Right atrium auricular region (tissue), 2 donors: ENCODE measurements around the gene ITGB8. TPM values are rescaled to one million over a fixed set of nuclear protein-coding genes. Genes with fewer than 3 reads are reported as not detected.

ENCODE experiments used
- DNase-seq: peaks from one replicate; pipeline ENCODE4 v3.0.0-alpha.2; 2019; ENCODE audit warnings: low spot score
- H3K27ac ChIP-seq, 2 donors: fragments of 200-600 bp; sonication (generic); 1 replicate in 1 of 2; 2 replicates in 1 of 2; pipeline ENCODE4 v1.5.1; 2016 to 2019
- H3K27me3 ChIP-seq, 2 donors: fragments of 200-600 bp; sonication (generic); one replicate each; pipeline versions ENCODE4 v1.5.1 to v1.6.0; 2017 to 2019
- H3K36me3 ChIP-seq: fragments of 200-600 bp; sonication (generic); one replicate; pipeline ENCODE4 v1.5.1; 2016
- H3K4me1 ChIP-seq, 2 donors: fragments of 200-600 bp; sonication (generic); one replicate each; pipeline versions ENCODE4 v1.5.1 to v1.6.0; 2017 to 2019
- H3K4me3 ChIP-seq, 2 donors: fragments of 200-600 bp; sonication (generic); 1 replicate in 1 of 2; 2 replicates in 1 of 2; pipeline ENCODE4 v1.5.1; 2017 to 2019; ENCODE audit warnings: mild to moderate bottlenecking in 1 of 2, moderate library complexity in 1 of 2
- H3K9me3 ChIP-seq, 2 donors: fragments of 200-600 bp; sonication (generic); one replicate each; pipeline ENCODE4 v1.5.1; 2019
- CTCF ChIP-seq, 2 donors: fragments of 200-600 bp; sonication (generic); IDR thresholded peaks; one replicate each; pipeline ENCODE4 v1.5.1; 2019; ENCODE audit warnings: antibody characterized with exemption in 2 of 2
- total RNA-seq, 2 donors: library from RNA; depleted of rRNA; stranded (reverse); fragments of >200 nt; gene quantifications; one replicate each; pipeline ENCODE4 v1.1.0, GENCODE V29; 2016

The ITGB8 gene
- total RNA-seq, 2 donors from 2014 or later = 4.9 to 8.6 TPM

DNA sequence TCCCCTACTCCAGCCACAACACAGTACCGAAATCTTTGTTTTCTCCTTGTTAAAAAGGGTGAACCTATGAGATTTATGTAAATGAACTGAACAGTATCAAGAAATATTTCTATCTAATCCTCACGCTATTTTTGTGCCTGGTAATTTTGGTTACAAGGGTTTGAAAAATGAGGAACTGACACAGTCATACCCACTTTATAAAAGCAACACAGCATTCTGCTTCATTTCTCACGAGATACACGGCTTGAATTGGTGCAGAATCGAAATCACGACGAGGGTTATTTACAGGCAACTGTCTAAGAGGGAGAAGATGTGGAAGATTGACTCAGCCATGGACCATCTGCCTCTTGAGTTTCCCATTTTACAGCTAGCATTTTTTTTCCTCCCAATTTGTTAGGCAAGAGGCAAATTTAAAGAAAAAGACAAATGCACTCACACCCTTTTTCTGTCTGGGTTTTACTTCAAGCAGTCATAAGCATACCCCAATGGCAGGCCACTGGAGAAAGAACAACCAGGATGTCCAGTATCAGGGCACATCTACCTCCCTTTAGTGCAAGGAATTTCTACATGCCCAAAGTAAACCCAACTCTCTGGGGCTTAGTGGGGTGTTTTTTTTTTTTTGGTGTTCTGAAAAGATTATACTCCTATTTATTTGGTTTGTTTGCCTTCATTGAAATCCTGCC, 108.1 kb downstream of the ITGB8 start:
- H3K4me3 ChIP-seq = no peak overlapping the region
- H3K27me3 ChIP-seq = no peaks in the 10 kb centered on the region
- H3K9me3 ChIP-seq = no peaks in the 10 kb centered on the region
- peaks cover 0 to 7% of the 10 kb centered on the region in 2 donors for H3K4me1 ChIP-seq
- no peak for TF ChIP-seq CTCF (IDR thresholded peaks at IDR 0.05)
- no peak overlapping the region for H3K27ac ChIP-seq
- H3K36me3 ChIP-seq = no peaks in the 10 kb centered on the region
- DNase-seq = no peak

GRCh38 chr7:20439416-20440185, 108.9 kb downstream of the ITGB8 start:
- H3K4me3 ChIP-seq = no peak overlapping the region
- H3K4me1 ChIP-seq = peaks cover 0 to 7% of the 10 kb centered on the region in 2 donors
- no peak for DNase-seq
- H3K27me3 ChIP-seq = no peaks in the 10 kb centered on the region
- H3K27ac ChIP-seq = no peak overlapping the region
- peaks cover under 1 to 2% of the 10 kb centered on the region in 2 donors for H3K9me3 ChIP-seq
- TF ChIP-seq CTCF (IDR thresholded peaks at IDR 0.05) = no peak
- H3K36me3 ChIP-seq = no peaks in the 10 kb centered on the region

GRCh38 chr7:20440472-20441105, 109.9 kb downstream of the ITGB8 start:
- Histone ChIP-seq H3K27ac (no peak overlapping the region), H3K27me3 (no peaks in the 10 kb centered on the region), H3K4me1 (peaks cover 0 to 7% of the 10 kb centered on the region in 2 donors), H3K36me3 (no peaks in the 10 kb centered on the region), H3K9me3 (peaks cover 5 to 9% of the 10 kb centered on the region in 2 donors), H3K4me3 (no peak overlapping the region)
- no peak for DNase-seq
- TF ChIP-seq CTCF (IDR thresholded peaks at IDR 0.05) = peak in 1 of 2 donors; percentile 48

DNA sequence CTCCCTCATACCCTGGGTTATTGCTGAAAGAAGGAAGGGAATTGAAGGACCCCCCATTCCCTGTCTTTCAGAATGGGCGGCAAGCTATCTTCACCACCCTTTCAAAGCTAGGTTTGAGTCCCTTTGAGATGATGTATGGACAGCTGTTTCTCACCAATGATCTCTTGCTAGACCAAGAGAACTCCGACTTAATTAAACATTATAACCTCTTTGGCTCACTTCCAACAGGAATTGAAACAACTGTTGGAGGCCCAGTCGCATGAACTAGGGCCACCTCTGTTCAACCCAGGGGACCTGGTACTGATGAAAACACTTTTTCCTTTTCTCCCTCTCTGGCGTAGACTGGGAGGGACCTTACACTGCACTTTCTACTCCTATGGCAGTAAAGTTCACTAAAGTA, 110.6 kb downstream of the ITGB8 start:
- peaks cover 5 to 9% of the 10 kb centered on the region in 2 donors for H3K9me3 ChIP-seq
- H3K4me3 ChIP-seq = no peak overlapping the region
- no peaks in the 10 kb centered on the region for H3K36me3 ChIP-seq
- H3K4me1 ChIP-seq = peaks cover 0 to 7% of the 10 kb centered on the region in 2 donors
- no peak for DNase-seq
- TF ChIP-seq CTCF (IDR thresholded peaks at IDR 0.05) = no peak
- no peaks in the 10 kb centered on the region for H3K27me3 ChIP-seq
- H3K27ac ChIP-seq = no peak overlapping the region

DNA sequence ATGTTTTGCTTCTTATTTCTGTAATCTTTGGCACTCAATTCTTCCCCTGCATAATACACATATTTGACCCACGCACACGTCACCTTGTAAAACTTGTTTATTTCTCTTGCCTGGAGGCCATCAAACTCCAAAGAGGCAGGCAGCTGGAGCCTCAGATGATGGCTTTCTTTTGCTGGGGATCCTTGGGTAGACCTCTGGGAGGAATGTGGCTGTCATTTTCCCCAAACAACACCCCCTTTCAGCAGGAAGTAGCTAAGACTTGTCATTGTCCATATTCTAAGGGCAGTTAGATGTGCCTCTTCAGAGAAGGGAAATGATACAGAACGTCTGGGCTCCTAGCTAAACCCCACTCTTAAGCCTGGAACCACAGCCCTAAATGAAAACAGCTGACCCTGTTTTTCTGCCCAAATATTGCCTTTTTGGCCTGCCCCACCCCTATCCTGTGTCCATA, 111.3 kb downstream of the ITGB8 start:
- Histone ChIP-seq H3K4me3 (no peak overlapping the region), H3K36me3 (no peaks in the 10 kb centered on the region)
- TF ChIP-seq CTCF (IDR thresholded peaks at IDR 0.05) = no peak

More for the DNA sequence above, 111.3 kb downstream of the ITGB8 start:
- no peak for DNase-seq
- Histone ChIP-seq H3K9me3 (peaks cover 5 to 9% of the 10 kb centered on the region in 2 donors), H3K4me1 (peaks cover 0 to 7% of the 10 kb centered on the region in 2 donors), H3K27me3 (no peaks in the 10 kb centered on the region), H3K27ac (no peak overlapping the region)
